ENCODE data around the gene FRMD1.

The FRMD1 gene

GRCh38 chr6:168035098-168035660, 43.8 kb downstream of the FRMD1 start (continued):
- TF ChIP-seq KLF7 (tag by site-specific recombination; IDR thresholded peaks at IDR 0.05; ENCODE audit: borderline replicate concordance) (no peak), ZNF555 (tag by site-specific recombination; conservative IDR thresholded peaks at IDR 0.05) (no peak), ZNF350 (tag by site-specific recombination; IDR thresholded peaks at IDR 0.05) (no peak), ZNF76 (tag by site-specific recombination; IDR thresholded peaks at IDR 0.05; ENCODE audit: borderline replicate concordance, low read depth) (peak; percentile 38; the same call in 1 of the 2 replicates), ZBTB44 (tag by site-specific recombination; IDR thresholded peaks at IDR 0.05) (peak; percentile 53; the same call in 1 of the 2 replicates), MYNN (tag by site-specific recombination; IDR thresholded peaks at IDR 0.05; ENCODE audit: borderline replicate concordance) (no peak), ZSCAN4 (tag by site-specific recombination; IDR thresholded peaks at IDR 0.05) (no peak), KLF9 (tag by site-specific recombination; IDR thresholded peaks at IDR 0.05; ENCODE audit: low read depth) (no peak), ZNF280D (tag by site-specific recombination; IDR thresholded peaks at IDR 0.05) (no peak), ZNF585B (tag by site-specific recombination; IDR thresholded peaks at IDR 0.05) (no peak), ZNF19 (tag by site-specific recombination; IDR thresholded peaks at IDR 0.05; ENCODE audit: low read depth) (no peak), ZNF26 (tag by site-specific recombination; IDR thresholded peaks at IDR 0.05) (no peak), ZBTB11 (tag by site-specific recombination; conservative IDR thresholded peaks at IDR 0.05; ENCODE audit: low read depth) (peak; percentile 83), ZNF549 (tag by site-specific recombination; IDR thresholded peaks at IDR 0.05) (no peak), ZBTB20 (tag by site-specific recombination; IDR thresholded peaks at IDR 0.05) (no peak; the same call in 1 of the 2 replicates), ZNF311 (tag by site-specific recombination; IDR thresholded peaks at IDR 0.05; ENCODE audit: borderline replicate concordance) (no peak), ZNF518A (tag by site-specific recombination; conservative IDR thresholded peaks at IDR 0.05; ENCODE audit: low read depth) (no peak; the same call in 1 of the 2 replicates), ZNF830 (tag by site-specific recombination; IDR thresholded peaks at IDR 0.05; ENCODE audit: low read depth) (no peak), KLF1 (tag by site-specific recombination; IDR thresholded peaks at IDR 0.05) (no peak), ZNF155 (tag by site-specific recombination; IDR thresholded peaks at IDR 0.05) (no peak), ZNF335 (tag by site-specific recombination; conservative IDR thresholded peaks at IDR 0.05) (no peak; the same call in 1 of the 2 replicates), TRIM28 (IDR thresholded peaks at IDR 0.05; ENCODE audit: borderline replicate concordance, low read length) (no peak), ZNF843 (tag by site-specific recombination; IDR thresholded peaks at IDR 0.05) (no peak), ZNF133 (tag by site-specific recombination; IDR thresholded peaks at IDR 0.05) (no peak)
